ENCODE data around the gene GNG2. TPM values are rescaled to one million over a fixed set of nuclear protein-coding genes. Genes with fewer than 3 reads are reported as not detected.

GNG2 gene
- total and polyA plus RNA-seq, 9 of the 15 experiments (the other 6 are each of a cell fraction or from before 2014, with no cell fraction given), result 0.18 TPM; not detected in 8

- Histone ChIP-seq H3K9ac (ENCODE audit: insufficient read depth in 1 of 2, low read depth in 2 of 2, low read length in 2 of 2) (no peak overlapping the region), H3K79me2 (ENCODE audit: control insufficient read depth, insufficient read depth, low read length) (no peaks in the 10 kb centered on the region), H4K20me1 (replicated peaks; ENCODE audit: control insufficient read depth, insufficient read depth, low read length) (no peaks in the 10 kb centered on the region), H3K4me2 (ENCODE audit: insufficient read depth, low read length) (no peak overlapping the region), H3K36me3 (ENCODE audit: control insufficient read depth, insufficient read depth, low read length) (no peaks in the 10 kb centered on the region), H3K27me3 (ENCODE audit: control insufficient read depth in 2 of 2, insufficient read depth in 2 of 2, low read length in 2 of 2) (no peaks in the 10 kb centered on the region), H3K9me3 (replicated peaks; ENCODE audit: control insufficient read depth, insufficient read depth, low read depth, low read length) (no peaks in the 10 kb centered on the region), H3K4me1 (replicated peaks in 1 of 2; ENCODE audit: control insufficient read depth in 2 of 2, insufficient read depth in 2 of 2, low read length in 2 of 2) (no peaks in the 10 kb centered on the region; a peak in 1 of 5 replicates), H3K4me3 (no peak overlapping the region), H3K9me1 (ENCODE audit: control insufficient read depth, insufficient read depth, low read length) (no peaks in the 10 kb centered on the region), H2AFZ (ENCODE audit: low read depth, low read length) (no peak overlapping the region), H3K27ac (ENCODE audit: extremely low read depth, low read depth, low read length) (no peak overlapping the region)
- no peak for ATAC-seq
- no peak for FAIRE-seq
- 0% methylated on average over 1 of the region's 1 CpG for WGBS (ENCODE audit: insufficient coverage, low coverage, missing lambda C conversion rate)
- intact Hi-C loops (cut with micrococcal nuclease), result no loop called here
- POLR2A ChIA-PET, result no interaction called here
- no peak for DNase-seq (ENCODE audit: extremely low read depth in 1 of 4, low spot score in 3 of 4)
- no TSS peak for BruUV-seq (replicated peaks)
- CTCF ChIA-PET (ENCODE audit: low intra/inter-chr PET ratio), result no interaction called here
- in situ Hi-C loops (cut with MboI), result no loop called here
- TF ChIP-seq ZNF584 (CRISPR knock-in tag; IDR thresholded peaks at IDR 0.05; ENCODE audit: low read depth), result no peak
- no peak for TF ChIP-seq TOE1 (IDR thresholded peaks at IDR 0.05; ENCODE audit: borderline replicate concordance)
- TF ChIP-seq TOE1 (CRISPR knock-in tag; IDR thresholded peaks at IDR 0.05; ENCODE audit: borderline replicate concordance, low read depth), result no peak
- TF ChIP-seq E2F8 (IDR thresholded peaks at IDR 0.05; ENCODE audit: low read depth, partially characterized antibody), result no peak
- no peak for TF ChIP-seq ZNF398 (CRISPR knock-in tag; IDR thresholded peaks at IDR 0.05)
- no peak for TF ChIP-seq TCF7L2 (IDR thresholded peaks at IDR 0.05; ENCODE audit: low read depth, low read length)
- no peak for TF ChIP-seq THAP7 (CRISPR knock-in tag; IDR thresholded peaks at IDR 0.05)
- TF ChIP-seq FOXA3 (CRISPR knock-in tag; conservative IDR thresholded peaks at IDR 0.05 in 1 of 2, IDR thresholded peaks at IDR 0.05 in 1 of 2), result no peak
- no peak for TF ChIP-seq CEBPZ (IDR thresholded peaks at IDR 0.05; ENCODE audit: borderline replicate concordance, low read depth, low read length)
- no peak for TF ChIP-seq MCM3 (IDR thresholded peaks at IDR 0.05)
Observed at GRCh38 chr14:51850651-51851050, 9.8 kb upstream of the GNG2 start.
